IPS-15b (cell line): ENCODE data around the gene NRIP1.

Experiments
- H3K27me3 ChIP-seq: one replicate; pipeline ENCODE4 v1.6.1; 2013; ENCODE audit warnings: low read length; ENCODE audit not compliant: control insufficient read depth, insufficient read depth
- H3K36me3 ChIP-seq: one replicate; pipeline ENCODE4 v1.6.1; 2013; ENCODE audit warnings: low read length; ENCODE audit not compliant: control insufficient read depth, insufficient read depth
- H3K4me1 ChIP-seq: one replicate; pipeline ENCODE4 v1.6.1; 2013; ENCODE audit warnings: mild to moderate bottlenecking, low read length; ENCODE audit not compliant: control insufficient read depth, insufficient read depth
- H3K4me3 ChIP-seq: one replicate; pipeline ENCODE4 v1.5.1; 2013; ENCODE audit warnings: low read depth, low read length
- H3K9ac ChIP-seq: one replicate; pipeline ENCODE4 v1.6.1; 2013; ENCODE audit warnings: low read depth, mild to moderate bottlenecking, low read length
- H3K9me3 ChIP-seq: one replicate; pipeline ENCODE4 v1.6.1; 2013; ENCODE audit warnings: mild to moderate bottlenecking, low read length; ENCODE audit not compliant: control insufficient read depth, insufficient read depth

NRIP1 gene

DNA sequence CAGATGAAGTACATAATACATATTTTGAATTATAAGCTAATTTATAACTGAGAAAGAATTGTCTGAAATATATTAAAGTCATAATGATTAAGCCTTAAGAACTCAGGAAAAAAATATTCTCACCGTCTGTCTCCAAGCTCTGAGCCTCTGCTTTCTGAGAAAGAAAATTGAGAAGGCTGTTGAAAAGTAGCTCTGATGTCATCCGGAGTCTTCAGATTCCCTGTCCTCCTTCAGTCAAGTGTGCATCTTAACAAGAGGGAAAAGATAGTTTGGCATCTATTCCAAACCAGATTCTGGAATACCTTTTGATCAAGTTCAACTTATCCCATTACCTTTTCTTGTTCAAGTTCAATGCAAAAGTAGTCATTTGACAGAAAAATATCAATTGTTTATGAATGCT, 50.6 kb downstream of the NRIP1 start:
- H3K4me1 ChIP-seq = no peaks in the 10 kb centered on the region
- no peak overlapping the region for H3K9ac ChIP-seq
- H3K36me3 ChIP-seq = no peaks in the 10 kb centered on the region

GRCh38 chr21:15011967-15012366, 52.8 kb downstream of the NRIP1 start:
- peaks cover under 1% of the 10 kb centered on the region for H3K4me1 ChIP-seq
- H3K4me3 ChIP-seq = no peak overlapping the region
- peaks cover under 1% of the 10 kb centered on the region for H3K27me3 ChIP-seq
- no peak overlapping the region for H3K9ac ChIP-seq
- no peaks in the 10 kb centered on the region for H3K9me3 ChIP-seq
- no peaks in the 10 kb centered on the region for H3K36me3 ChIP-seq

More for the DNA sequence above, 50.6 kb downstream of the NRIP1 start:
- Histone ChIP-seq H3K4me3 (no peak overlapping the region), H3K9me3 (no peaks in the 10 kb centered on the region), H3K27me3 (no peaks in the 10 kb centered on the region)

DNA sequence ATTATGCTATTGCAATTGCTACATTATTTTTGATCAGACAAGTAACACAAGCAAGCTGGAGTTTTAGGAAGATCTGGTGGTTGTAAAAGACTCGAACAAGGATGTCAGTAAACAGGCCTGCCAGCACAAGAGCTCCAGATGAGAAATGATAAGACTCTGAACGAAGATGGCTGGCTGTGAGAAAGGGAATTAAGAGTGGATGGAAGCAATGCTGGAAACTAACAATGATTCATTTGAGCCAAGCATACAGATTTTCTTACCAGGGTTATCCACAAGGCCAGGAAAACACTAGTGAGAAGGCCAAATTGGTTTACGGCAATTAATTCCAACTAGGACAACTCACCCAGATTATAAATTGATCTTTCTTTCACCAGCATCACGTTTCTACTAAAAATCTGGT, 54.2 kb downstream of the NRIP1 start:
- peaks cover 8% of the 10 kb centered on the region for H3K4me1 ChIP-seq
- H3K9me3 ChIP-seq = no peaks in the 10 kb centered on the region
- H3K27me3 ChIP-seq = peaks cover 6% of the 10 kb centered on the region
- no peak overlapping the region for H3K9ac ChIP-seq
- no peak overlapping the region for H3K4me3 ChIP-seq
- no peaks in the 10 kb centered on the region for H3K36me3 ChIP-seq

DNA sequence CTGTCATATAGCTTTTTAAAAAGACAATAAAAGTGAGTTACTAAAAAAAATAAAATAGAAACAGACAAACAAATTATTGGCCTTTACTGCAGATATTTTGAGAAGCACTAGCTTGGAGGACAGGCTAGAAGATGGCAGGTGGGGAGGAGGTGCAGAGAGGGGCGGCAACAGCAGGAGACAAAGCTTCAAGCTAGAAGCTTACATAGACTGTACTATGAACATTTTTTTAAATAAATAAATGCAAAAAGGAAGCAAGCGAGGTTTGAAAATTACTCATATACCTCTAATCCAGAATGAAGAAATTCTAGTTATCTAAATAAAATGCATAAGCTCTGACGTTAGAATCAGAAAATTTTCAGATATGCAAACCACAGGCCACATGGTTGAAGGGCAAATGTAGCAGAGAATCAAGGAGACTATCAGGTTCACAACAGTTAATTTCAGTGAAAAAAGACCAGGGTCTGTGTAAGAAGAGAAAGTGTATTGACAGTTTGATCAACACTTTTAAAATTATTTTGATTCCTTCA, 54.9 kb downstream of the NRIP1 start:
- peaks cover 6% of the 10 kb centered on the region for H3K27me3 ChIP-seq
- peaks cover 8% of the 10 kb centered on the region for H3K4me1 ChIP-seq
- H3K36me3 ChIP-seq = no peaks in the 10 kb centered on the region
- H3K9me3 ChIP-seq = no peaks in the 10 kb centered on the region
- H3K9ac ChIP-seq = no peak overlapping the region
- no peak overlapping the region for H3K4me3 ChIP-seq

DNA sequence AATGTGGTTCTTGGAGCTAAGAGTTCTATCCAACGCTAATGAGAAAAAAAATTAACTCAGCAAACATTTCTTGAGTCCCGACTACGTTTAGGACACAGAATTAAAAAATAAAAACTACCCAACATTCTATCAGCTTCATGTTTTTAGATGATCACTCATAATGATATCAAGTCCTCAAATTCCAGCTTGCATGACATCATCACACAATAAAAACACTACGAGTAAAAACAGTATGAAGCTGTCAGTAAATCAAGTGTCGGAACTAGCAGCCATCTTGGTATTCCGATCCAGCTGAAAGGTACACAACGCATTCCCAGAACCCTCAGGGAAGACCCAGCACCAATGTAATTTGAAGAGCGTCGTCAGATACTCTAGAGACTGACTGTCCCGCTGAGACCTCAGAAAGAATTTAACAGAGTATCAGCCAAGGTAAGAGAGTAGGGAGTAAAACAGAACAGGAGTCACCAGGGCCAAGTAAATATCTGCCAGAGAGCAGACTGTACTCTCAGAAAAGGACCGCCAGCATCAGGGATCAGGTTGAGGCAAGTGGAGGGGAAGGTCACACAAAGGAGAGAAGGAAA, 57.0 kb downstream of the NRIP1 start:
- H3K9me3 ChIP-seq = no peaks in the 10 kb centered on the region
- H3K36me3 ChIP-seq = no peaks in the 10 kb centered on the region
- H3K9ac ChIP-seq = no peak overlapping the region
- H3K27me3 ChIP-seq = peaks cover 9% of the 10 kb centered on the region
- H3K4me1 ChIP-seq = peaks cover 17% of the 10 kb centered on the region
- H3K4me3 ChIP-seq = no peak overlapping the region

- no peak overlapping the region for H3K9ac ChIP-seq
- peaks cover 9% of the 10 kb centered on the region for H3K27me3 ChIP-seq
- H3K36me3 ChIP-seq = no peaks in the 10 kb centered on the region
- no peaks in the 10 kb centered on the region for H3K9me3 ChIP-seq
- H3K4me3 ChIP-seq = no peak overlapping the region
- H3K4me1 ChIP-seq = peaks cover 25% of the 10 kb centered on the region
Measured at GRCh38 chr21:15006594-15007230, 58.1 kb downstream of the NRIP1 start.

DNA sequence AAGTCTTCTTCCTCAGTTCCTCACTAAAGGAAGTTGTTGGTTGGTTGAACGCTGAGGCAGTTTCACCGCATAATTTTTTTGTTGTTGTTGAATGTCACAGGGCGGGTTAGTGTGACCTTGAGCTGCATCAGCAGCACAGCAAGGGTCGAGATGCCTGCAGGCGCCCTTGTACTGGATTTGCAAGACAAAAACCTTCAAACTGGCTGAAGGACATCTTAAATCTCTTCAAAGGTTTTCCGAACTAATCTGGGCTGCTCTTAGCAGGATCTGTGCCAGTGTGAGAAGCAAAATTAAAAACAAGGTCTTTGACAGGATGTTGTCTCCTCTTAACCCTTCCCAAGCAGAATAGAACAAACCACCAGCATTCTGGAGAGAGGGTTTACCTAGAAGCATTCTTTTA, 59.4 kb downstream of the NRIP1 start:
- H3K9ac ChIP-seq = no peak overlapping the region
- H3K4me3 ChIP-seq = no peak overlapping the region
- peaks cover 26% of the 10 kb centered on the region for H3K4me1 ChIP-seq
- H3K9me3 ChIP-seq = no peaks in the 10 kb centered on the region
- no peaks in the 10 kb centered on the region for H3K36me3 ChIP-seq
- H3K27me3 ChIP-seq = peaks cover 9% of the 10 kb centered on the region

GRCh38 chr21:15004721-15005370, 60.0 kb downstream of the NRIP1 start:
- no peaks in the 10 kb centered on the region for H3K36me3 ChIP-seq
- H3K4me3 ChIP-seq = no peak overlapping the region
- H3K27me3 ChIP-seq = peaks cover 9% of the 10 kb centered on the region
- peaks cover 27% of the 10 kb centered on the region for H3K4me1 ChIP-seq
- H3K9me3 ChIP-seq = no peaks in the 10 kb centered on the region
- H3K9ac ChIP-seq = no peak overlapping the region

DNA sequence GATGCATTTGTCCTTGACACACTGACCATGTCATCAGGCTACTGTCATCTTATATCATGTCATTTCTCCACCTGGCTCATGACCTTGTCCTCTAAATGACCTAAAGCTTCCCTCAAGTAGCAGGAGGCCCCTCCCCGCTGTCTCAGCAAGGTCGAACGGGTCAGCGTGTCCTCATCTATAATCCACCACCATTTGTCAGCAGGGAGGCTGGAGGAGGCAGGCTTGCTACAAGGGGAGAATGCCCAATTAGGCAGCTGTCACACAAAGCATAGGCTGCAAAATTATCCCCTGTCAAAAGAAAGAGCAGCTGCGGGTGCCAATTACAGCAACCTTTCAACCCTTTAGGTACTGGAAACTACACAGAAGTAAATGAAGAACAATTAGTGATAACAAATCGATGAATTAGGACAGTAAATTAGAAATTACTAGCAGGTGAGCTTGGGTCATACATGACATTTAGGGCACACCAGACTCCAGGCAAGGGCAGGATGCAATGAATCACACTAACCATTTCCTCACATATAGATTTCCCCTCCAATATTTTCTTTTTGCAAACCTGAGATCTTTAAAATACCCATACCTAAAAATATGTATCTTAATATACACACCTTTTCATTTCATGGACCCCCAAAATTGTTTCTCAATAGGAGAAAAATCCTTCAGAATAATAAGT, 61.2 kb downstream of the NRIP1 start:
- H3K9ac ChIP-seq = no peak overlapping the region
- no peaks in the 10 kb centered on the region for H3K36me3 ChIP-seq
- peaks cover 9% of the 10 kb centered on the region for H3K27me3 ChIP-seq
- peaks cover 30% of the 10 kb centered on the region for H3K4me1 ChIP-seq
- H3K9me3 ChIP-seq = no peaks in the 10 kb centered on the region
- H3K4me3 ChIP-seq = no peak overlapping the region

DNA sequence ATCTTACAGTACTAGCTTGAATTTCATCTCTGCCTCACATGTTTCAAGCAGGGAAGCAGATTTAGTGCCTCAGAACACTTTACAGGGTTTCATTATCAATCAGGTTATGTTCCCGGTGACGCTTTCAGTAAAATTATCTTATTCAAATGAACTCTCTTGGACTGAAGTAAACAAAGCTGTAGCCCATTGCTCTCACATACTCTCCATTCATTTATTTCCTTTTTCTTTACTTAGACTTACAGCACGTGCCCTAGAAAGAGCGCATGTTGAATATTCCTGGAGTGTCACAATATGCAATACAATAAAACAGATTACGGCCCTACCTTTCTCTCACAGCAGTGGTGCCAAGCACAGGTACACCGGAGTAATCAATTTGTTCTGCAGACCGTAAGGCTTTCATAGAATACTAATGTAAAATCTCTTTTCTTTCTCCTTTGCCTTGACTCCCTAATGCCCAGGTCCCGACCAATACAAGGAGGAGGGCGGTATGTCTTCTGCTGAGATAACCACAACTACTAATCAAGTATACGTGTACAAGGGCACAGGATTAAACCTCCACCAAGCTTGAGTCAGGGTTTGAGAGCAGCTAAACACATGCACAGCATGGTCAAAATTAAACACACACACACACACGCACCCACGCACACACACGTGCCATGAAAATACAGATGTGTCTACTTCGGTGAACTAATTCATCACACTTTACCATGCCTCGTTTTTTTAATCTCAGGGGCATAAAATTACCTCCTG, 62.8 kb downstream of the NRIP1 start:
- H3K4me3 ChIP-seq = no peak overlapping the region
- no peaks in the 10 kb centered on the region for H3K36me3 ChIP-seq
- H3K4me1 ChIP-seq = peaks cover 30% of the 10 kb centered on the region
- H3K9me3 ChIP-seq = no peaks in the 10 kb centered on the region
- H3K27me3 ChIP-seq = peaks cover 9% of the 10 kb centered on the region
- H3K9ac ChIP-seq = no peak overlapping the region

DNA sequence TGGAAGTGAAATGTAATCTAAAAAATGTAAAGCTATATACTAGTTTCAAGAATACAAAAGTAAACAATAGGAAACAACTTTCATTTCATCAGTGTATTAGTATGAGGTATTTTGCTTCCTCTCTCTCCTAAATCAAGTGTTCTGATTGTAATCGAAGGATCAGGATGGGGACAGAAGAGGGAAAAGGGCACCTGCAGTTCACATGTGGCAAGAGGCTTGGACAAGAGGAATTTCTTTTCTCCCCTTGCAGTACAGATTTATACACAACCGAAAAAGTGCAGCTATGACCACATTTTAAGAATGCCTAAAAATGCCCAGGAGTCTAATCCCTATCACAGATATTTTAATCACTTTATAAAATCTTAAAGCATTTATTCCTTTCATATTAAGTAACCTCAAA, 63.7 kb downstream of the NRIP1 start:
- H3K4me3 ChIP-seq = no peak overlapping the region
- H3K9ac ChIP-seq = no peak overlapping the region
- H3K4me1 ChIP-seq = peaks cover 22% of the 10 kb centered on the region
- H3K27me3 ChIP-seq = peaks cover 2% of the 10 kb centered on the region
- no peaks in the 10 kb centered on the region for H3K36me3 ChIP-seq
- no peaks in the 10 kb centered on the region for H3K9me3 ChIP-seq
